Measurements from ENCODE around the gene TUSC2. TPM values are rescaled to one million over a fixed set of nuclear protein-coding genes. Genes with fewer than 3 reads are reported as not detected.

TUSC2 gene
- total RNA-seq, 1 experiment from 2014 or later: 34.0 TPM

- DNase-seq (ENCODE audit: low read depth, low spot score): no peak
- H3K4me1 ChIP-seq (ENCODE audit: control insufficient read depth in 1 of 2, insufficient read depth in 2 of 2, low read length in 2 of 2): peaks cover 12 to 51% of the 10 kb centered on the region in 2 experiments; a peak in 3 of 4 replicates
- no peak for TF ChIP-seq JUND (IDR thresholded peaks at IDR 0.05)
- TF ChIP-seq MAX (IDR thresholded peaks at IDR 0.05): no peak
- no peak for TF ChIP-seq YY1 (IDR thresholded peaks at IDR 0.05; ENCODE audit: extremely low read depth, insufficient replicate concordance, low read depth, low read length)
- no peak for TF ChIP-seq ZNF274 (IDR thresholded peaks at IDR 0.05; ENCODE audit: low read depth, low read length)
- no peak for TF ChIP-seq EZH2 (IDR thresholded peaks at IDR 0.05)
- TF ChIP-seq ELF1 (IDR thresholded peaks at IDR 0.05; ENCODE audit: borderline replicate concordance, low read depth): no peak
- no peak for TF ChIP-seq POLR2A (IDR thresholded peaks at IDR 0.05; ENCODE audit: borderline replicate concordance, extremely low read depth, insufficient read depth, insufficient read length)
- TF ChIP-seq EZH2phosphoT487 (IDR thresholded peaks at IDR 0.05; ENCODE audit: borderline replicate concordance): no peak
- no peak for TF ChIP-seq REST (IDR thresholded peaks at IDR 0.05; ENCODE audit: low read depth)
- no peak for TF ChIP-seq FOSL1 (IDR thresholded peaks at IDR 0.05; ENCODE audit: low read depth)
- TF ChIP-seq CBX3 (IDR thresholded peaks at IDR 0.05; ENCODE audit: low read depth): no peak
- no peak for TF ChIP-seq ZFX (IDR thresholded peaks at IDR 0.05)
- no peaks in the 10 kb centered on the region for H3K27me3 ChIP-seq (ENCODE audit: insufficient read depth, low read length)
- no peak overlapping the region for H3K9ac ChIP-seq (ENCODE audit: low read length)
- H3K9me3 ChIP-seq (ENCODE audit: control insufficient read depth in 1 of 2, insufficient read depth in 1 of 2, low read depth in 1 of 2, low read length in 2 of 2): no peaks in the 10 kb centered on the region
- no peak for ATAC-seq
- peaks cover 61% of the 10 kb centered on the region for H3K79me2 ChIP-seq (ENCODE audit: insufficient read depth, low read length)
- H3K4me3 ChIP-seq (replicated peaks in 1 of 2; ENCODE audit: low read depth in 1 of 2, low read length in 2 of 2): no peak overlapping the region
- H4K20me1 ChIP-seq (ENCODE audit: insufficient read depth): no peaks in the 10 kb centered on the region
- H2AFZ ChIP-seq (ENCODE audit: low read depth, low read length, poor library complexity, severe bottlenecking): no peak overlapping the region
- ChIA-PET RAD21 (ENCODE audit: low non-redundant PET in 1 of 2, low total read pairs in 2 of 2, uncharacterized antibody in 2 of 2, unreplicated experiment in 2 of 2) (no interaction called here), POLR2A (no interaction called here), CTCF (no interaction called here)
- no TSS peak for BruUV-seq (replicated peaks)
- no peaks in the 10 kb centered on the region for H3K9me2 ChIP-seq (ENCODE audit: insufficient read depth)
- intact Hi-C loops (cut with micrococcal nuclease): loop anchor here (10.0 kb wide), 1 partner anchor 1030 kb away; the partner anchor contains the start of gene MANF
- peaks cover 14 to 31% of the 10 kb centered on the region in 2 experiments; a peak in 3 of 4 replicates for H3K36me3 ChIP-seq (ENCODE audit: control insufficient read depth in 1 of 2, insufficient read depth in 2 of 2, low read length in 2 of 2)
- H3K4me2 ChIP-seq (ENCODE audit: low read length): no peak overlapping the region
- H3K27ac ChIP-seq (ENCODE audit: low read depth, low read length): no peak overlapping the region
Measured at GRCh38 chr3:50354850-50355249, 26.8 kb upstream of the TUSC2 start.
